CD4-positive, alpha-beta T cell treated with Interleukin-6 for 4 hours (primary cell): ENCODE results near the gene POU2F1.

Experiments
- DNase-seq: peaks from one replicate; pipeline ENCODE4 v3.0.0-alpha.2; 2020; ENCODE audit warnings: mixed read lengths

Gene POU2F1

GRCh38 chr1:167373986-167374385 is 153.3 kb downstream of the POU2F1 start:
- DNase-seq, result no peak

- DNase-seq, result no peak
These were observed 155.3 kb downstream of the POU2F1 start for GRCh38 chr1:167375949-167376348.

GRCh38 chr1:167387251-167387910 is 166.7 kb downstream of the POU2F1 start:
- no peak for DNase-seq

GRCh38 chr1:167388976-167389375 is 168.3 kb downstream of the POU2F1 start:
- no peak for DNase-seq

- no peak for DNase-seq
These were observed 171.6 kb downstream of the POU2F1 start for GRCh38 chr1:167392200-167392696.

GRCh38 chr1:167400359-167400953 is 179.8 kb downstream of the POU2F1 start:
- DNase-seq, result no peak

GRCh38 chr1:167401260-167401873 is 180.7 kb downstream of the POU2F1 start:
- peak; percentile 70 for DNase-seq

GRCh38 chr1:167404161-167404888 is 183.6 kb downstream of the POU2F1 start:
- DNase-seq, result no peak

- no peak for DNase-seq
These were observed 184.2 kb downstream of the POU2F1 start for GRCh38 chr1:167404908-167405307.

GRCh38 chr1:167408355-167408754 is 187.7 kb downstream of the POU2F1 start:
- DNase-seq, result no peak

- DNase-seq, result peak; percentile 4
These were observed 188.5 kb downstream of the POU2F1 start for GRCh38 chr1:167409183-167409582.

- DNase-seq, result no peak
These were observed 191.4 kb downstream of the POU2F1 start for GRCh38 chr1:167412072-167412471.

GRCh38 chr1:167412920-167413319 is 192.2 kb downstream of the POU2F1 start:
- no peak for DNase-seq

GRCh38 chr1:167413328-167413727 is 192.6 kb downstream of the POU2F1 start:
- no peak for DNase-seq

- no peak for DNase-seq
These were observed 195.8 kb downstream of the POU2F1 start for GRCh38 chr1:167416506-167416905.

GRCh38 chr1:167418391-167418790 is 197.7 kb downstream of the POU2F1 start:
- no peak for DNase-seq

GRCh38 chr1:167419245-167419644 is 198.6 kb downstream of the POU2F1 start:
- DNase-seq, result no peak

GRCh38 chr1:167420510-167420909 is 199.8 kb downstream of the POU2F1 start:
- no peak for DNase-seq

- no peak for DNase-seq
These were observed 203.3 kb downstream of the POU2F1 start for GRCh38 chr1:167423684-167424619.

GRCh38 chr1:167425482-167425881 is 204.8 kb downstream of the POU2F1 start:
- DNase-seq, result no peak

GRCh38 chr1:167426716-167427115 is 206.0 kb downstream of the POU2F1 start:
- DNase-seq, result no peak

GRCh38 chr1:167427848-167428247 is 207.2 kb downstream of the POU2F1 start:
- no peak for DNase-seq
